Activated CD4-positive, alpha-beta T cell treated with anti-CD3 and anti-CD28 coated beads, Interleukin-2, amount 50 U/mL, for 16 hours (primary cell): ENCODE measurements around the gene PRLR.

Source experiments
- DNase-seq: peaks from one replicate; pipeline ENCODE4 v3.0.0-alpha.2; 2020

Gene PRLR

DNA sequence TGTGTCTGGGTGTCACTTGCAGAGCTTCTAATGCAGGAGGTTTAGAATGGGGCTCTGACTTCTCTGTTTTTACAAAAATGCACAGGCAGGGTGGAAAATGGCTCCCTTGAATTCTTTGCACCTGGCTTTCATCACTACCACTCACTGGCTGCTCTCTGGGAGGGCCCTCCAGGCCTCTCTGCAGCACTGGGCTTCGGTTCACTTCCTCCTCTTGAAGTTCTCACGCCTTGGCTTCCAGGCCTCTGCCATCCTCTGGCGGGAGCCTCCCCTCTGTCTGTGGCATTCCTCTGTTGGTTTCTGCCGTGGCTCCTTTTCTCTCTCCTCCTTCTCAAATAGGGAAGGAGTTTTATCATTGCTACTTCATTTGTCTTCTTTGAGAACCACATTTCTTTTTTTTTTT is 2.8 kb upstream of the PRLR start:
- DNase-seq: no peak

DNA sequence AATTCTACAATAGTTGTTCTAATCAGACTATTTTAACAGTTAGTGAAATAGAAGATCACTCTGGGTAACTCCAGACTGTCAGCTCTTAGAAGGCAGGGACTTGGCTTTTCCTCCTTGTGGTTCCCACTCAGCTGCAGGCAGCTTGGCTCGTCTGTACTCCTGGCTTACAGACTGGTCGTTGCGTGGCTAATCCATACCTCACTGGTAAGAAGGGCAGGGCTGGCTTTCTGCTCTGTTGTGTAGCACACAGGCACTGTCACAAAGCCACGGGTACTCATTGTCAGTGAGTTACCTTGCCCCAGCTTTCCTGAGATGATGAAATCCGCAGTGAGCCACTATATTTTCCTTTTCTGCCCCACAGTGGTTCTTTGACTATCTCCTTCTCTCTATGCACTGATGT is 1.8 kb upstream of the PRLR start:
- DNase-seq: no peak

DNA sequence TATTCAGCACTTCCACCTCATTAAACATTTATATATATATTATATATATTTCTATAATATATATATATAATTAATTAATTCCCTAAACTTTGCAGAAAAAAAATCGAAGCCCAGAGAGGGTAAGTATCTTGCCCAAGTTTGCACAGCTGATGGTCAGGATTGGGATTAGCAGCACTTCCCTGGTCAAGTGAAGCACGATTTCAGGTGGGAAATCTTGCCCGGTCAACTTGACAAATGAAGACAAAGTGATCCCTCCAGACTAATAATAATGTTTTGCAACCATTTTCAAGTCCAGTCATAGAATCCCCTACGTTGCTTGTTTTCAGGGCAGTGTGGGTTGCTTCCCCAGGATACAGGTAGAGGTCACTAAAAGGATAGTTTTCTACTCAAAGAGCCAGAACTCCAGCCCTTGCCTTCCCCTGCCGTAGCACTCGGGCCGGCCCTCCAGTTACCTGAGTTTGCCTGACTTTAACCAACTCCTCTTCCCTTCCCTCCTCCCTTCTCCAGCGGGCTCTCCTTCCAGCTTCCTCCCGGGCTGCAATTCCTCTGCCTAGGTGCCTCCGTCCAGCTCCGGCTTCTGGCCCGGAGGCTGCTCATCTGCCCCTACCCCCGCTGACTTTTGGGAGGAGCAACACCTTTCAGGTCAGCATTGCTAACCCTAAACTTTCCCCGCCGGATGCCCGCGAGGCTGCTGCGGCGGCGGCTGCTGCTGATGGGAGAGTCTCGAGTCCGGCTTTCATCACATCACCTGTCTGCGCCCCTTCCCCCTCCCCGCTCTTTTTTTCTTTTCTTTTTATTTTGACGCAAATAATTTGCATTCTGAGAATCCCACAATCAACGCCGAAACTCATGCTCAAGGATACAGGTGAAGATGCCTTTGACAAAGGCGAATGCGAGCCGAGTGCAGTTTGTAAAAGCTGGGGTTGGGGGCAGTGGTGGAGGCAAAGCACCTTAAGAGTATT is 930 bp downstream of the PRLR start:
- DNase-seq: no peak

DNA sequence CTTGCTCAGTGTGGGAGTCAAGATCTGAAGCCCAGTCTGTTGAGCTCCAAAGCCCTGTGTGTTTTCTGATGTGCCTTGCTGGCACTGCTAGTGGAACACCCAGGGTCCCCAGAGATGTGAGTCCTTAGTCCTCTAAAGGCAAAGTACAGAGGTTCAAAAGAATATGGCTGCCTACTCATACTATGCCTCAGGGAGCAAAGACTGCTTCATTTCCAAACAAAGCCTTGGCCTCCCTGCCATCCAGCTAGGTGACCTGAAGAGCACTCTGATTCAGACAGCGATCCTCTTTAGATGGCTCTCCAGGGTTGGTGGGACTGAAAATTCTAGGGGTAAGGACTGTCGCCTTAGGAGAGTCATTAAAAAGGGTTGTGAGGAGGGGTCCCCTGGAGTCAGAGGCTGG is 2.0 kb downstream of the PRLR start:
- no peak for DNase-seq

DNA sequence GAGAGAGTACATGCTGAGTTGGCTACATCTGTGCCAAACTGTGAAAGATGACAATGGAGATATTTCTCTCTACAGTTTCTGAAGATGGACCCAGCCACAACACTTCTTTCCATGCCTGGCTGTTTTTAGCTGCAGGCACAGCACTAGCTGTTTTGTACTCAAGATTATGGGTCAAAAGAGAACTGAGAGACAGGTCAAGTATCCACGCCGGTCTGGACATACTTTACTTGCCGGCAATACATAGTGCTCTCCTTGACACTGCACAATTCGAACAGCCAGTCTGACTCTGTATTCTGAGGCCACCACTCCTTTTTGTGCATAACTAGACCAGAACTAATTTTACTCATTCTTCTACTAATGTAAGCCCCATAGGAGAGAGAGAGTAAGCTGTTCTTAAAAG is 2.6 kb downstream of the PRLR start:
- no peak for DNase-seq

DNA sequence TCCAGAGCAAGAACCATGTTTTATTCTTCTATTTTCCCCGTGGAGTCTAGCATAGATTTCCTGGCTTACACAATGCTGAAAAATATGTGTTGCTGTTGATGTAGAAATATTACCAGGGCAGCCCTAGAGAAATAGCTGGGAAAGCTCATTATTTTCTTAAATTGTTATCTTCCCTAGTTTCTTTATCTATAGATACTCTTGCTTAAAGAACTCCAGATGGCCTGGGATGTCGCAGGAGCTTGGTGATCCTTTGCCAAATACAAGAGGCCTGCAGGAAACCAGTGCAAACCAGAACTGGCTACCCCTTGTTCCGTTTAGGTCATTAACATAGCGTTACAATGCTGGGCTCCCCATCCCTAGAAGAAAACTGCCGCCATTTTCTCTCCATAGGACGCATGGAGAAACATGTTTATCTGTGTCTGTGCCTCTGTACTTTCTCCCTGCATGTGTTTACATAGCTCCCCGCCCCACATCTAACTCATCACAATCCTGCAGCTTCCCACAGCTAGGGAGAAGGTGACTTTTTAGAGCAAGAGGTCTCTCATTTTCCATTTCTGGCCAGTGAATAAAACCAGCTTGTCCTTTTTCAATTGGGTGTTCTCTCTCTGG is 6.4 kb downstream of the PRLR start:
- no peak for DNase-seq

DNA sequence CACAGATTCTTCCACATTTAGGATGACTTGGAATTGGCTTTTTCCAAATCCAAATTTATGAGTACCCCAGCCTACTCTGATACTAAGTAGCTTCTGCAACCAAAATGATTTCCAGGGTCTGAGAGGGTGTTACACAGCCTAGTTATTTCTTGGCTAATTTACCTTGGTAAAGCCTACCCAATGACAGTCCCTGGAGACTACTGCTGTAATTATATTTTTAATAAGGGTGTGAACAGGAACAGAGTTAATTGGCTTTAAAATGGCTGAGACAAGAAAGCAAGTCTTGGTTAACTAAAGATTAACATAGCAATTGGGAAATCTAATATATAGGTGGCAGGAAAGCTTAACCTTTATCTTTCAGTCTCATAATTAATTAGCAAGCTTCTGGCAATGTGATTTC is 9.3 kb downstream of the PRLR start:
- no peak for DNase-seq

DNA sequence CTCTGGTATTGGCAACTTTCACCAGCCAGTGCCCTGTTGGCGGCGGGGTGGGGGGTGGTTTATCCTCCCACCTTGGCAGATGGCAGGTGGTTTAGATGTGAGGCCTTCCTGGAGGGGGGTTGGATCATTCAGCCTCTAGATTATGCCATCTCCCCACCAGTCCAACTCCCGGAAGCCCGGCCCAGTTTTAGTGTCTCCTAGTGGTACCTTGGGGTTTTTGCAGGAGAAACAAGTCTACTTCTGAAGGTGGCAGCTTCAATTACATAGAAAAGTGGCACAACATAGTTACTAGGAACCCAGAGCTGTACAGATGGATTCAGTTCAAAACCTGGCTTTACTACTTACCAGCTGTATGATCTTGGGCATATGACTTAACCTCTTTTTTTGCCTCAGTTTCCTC is 11.3 kb downstream of the PRLR start:
- no peak for DNase-seq

DNA sequence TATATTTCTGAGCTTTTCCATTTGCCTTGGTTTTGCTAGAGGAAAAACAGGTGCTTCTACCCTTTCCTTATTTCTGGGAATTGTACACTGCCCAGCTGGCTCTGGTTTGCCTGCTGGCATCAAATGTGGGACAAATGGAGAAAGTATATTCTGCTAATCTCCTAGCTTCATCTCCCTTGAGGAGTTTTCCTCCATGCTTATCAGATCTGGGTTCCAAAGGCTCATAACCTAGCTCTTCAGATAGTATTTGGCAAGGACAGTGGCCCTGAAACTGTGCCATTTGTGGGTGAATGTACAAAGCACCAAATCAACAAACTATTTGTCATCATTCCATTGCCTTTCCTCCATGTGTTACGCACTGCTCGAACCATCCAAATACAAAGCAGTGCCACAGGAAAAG is 16.2 kb downstream of the PRLR start:
- no peak for DNase-seq

DNA sequence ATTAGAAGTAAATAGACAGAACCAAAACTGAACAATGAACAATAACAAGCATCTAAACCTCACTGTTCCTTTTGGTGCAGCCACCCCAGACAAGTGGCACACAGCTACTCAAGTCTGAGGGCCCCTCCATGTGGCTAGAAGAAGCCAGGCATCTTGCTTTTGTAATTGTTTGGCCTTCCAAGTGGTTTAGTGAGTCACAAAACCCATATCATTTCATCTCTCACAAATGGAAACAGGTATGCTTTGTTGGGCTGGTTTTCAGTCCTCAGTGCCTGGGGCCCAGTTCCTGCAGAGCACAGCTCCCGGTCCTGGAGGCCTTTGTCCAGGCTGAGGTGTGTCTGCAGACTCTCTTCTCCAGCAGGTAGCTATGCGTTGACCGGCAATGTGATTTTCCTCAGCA is 16.7 kb downstream of the PRLR start:
- peak; percentile 5 for DNase-seq

DNA sequence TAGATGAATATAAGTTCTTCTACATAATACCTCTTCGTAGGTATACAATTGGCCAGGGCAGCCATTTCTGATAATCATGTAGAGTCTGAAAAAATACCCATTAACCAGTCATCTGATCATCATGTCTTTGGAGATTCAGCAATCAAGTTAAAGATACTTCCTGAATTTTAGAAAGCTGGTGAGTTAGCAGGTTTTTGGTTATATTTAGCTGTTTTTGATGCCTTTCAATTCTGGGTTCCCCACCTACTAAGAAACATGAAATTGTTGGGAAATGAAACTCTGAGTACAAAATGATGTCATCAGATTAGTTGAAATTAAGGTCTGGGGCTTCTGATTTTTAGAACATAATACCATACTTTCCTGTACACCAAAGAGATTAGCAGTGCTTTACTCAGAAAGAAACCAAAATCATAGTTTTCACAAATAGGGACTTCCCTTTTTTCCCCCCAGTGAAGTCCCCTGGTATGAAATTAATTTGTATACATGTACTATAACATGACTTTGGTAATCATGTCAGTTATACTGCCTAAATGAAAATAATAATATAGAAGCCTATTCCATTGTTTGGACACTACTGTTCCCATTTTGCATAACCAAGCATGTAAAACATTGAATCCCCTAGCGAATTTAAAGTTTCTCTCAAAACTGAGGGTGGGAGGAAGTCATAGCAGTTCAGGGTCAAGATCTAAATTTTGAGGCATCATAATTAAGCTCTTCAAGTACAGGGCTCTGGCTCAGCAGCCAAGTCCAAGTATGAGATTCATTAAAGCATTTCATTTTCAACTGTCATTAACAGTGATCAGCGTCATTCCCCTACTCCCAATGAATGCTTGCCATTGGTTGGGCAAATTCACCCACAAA is 17.9 kb downstream of the PRLR start:
- no peak for DNase-seq

DNA sequence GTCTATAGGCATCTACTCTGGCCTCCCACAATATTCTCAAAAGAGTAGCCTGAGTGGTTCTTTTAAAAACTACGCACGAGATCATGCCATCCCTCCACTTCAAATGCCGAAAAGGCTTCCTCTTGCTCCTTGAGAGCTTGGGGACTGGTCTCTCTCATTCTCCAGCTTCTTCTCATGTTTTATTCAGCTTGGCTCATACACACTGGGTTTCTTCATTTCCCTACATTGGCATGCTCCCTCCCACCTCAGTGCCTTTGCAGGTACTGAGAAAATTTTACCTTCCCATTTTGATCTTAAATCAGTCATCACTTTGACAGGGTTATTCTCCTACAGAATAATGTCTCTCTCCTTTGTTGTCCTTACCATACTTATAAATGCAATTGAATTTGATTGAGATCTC is 20.4 kb downstream of the PRLR start:
- no peak for DNase-seq

DNA sequence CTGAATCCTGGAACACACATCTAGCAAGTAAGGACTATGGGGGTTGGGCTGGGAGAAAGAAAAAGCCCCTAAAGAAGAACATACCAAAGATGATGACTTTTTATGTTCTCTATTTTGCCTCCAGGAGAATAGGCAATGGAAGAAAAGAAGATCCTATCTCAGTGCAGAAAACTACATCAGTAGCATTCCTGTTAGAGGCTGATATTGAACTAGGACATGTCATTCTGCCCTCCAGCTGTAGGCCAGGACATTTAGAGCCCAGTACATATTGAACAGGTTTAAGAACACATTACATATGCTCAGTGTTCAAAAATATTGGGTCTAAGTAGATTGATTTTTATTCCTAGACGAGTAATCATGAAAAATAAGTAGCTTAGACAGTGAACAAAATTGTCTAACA is 24.7 kb downstream of the PRLR start:
- DNase-seq: no peak

DNA sequence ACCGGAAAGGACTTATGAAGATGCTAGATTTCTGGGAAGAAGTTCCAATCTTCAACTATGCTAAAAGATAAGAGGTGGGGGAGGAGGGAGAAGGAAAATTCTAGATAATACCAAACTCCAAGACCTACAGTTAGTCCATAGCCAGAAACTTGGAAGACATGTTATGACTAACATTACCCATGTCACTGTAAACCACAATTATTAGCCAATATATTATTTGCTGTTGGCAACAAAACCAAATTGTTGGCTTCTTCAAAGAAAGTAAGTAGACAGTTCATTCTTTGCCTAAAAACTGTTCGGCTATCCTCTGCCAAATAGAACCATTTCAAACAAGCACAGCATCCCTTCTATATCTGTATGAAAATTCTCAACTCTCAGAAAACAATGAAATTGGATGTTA is 25.1 kb downstream of the PRLR start:
- no peak for DNase-seq

DNA sequence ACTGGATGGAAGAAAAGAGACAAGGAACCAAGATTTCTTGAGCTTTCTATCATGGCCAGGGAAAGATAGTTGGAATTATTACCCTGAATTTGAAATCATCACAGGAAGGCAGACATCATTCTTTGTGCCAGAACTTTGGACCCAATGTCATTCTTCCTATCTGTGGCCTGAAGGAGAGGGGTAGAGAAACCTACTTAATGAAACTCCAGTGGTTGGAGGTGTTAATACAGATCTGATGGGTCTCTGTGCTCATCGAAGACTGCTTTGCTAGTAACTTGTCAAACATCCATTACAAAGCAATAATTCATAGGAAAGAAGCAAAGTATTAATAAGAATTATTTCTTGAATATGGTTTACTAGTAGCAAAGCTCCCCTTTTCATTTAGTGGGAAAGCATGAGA is 26.9 kb downstream of the PRLR start:
- DNase-seq: no peak

DNA sequence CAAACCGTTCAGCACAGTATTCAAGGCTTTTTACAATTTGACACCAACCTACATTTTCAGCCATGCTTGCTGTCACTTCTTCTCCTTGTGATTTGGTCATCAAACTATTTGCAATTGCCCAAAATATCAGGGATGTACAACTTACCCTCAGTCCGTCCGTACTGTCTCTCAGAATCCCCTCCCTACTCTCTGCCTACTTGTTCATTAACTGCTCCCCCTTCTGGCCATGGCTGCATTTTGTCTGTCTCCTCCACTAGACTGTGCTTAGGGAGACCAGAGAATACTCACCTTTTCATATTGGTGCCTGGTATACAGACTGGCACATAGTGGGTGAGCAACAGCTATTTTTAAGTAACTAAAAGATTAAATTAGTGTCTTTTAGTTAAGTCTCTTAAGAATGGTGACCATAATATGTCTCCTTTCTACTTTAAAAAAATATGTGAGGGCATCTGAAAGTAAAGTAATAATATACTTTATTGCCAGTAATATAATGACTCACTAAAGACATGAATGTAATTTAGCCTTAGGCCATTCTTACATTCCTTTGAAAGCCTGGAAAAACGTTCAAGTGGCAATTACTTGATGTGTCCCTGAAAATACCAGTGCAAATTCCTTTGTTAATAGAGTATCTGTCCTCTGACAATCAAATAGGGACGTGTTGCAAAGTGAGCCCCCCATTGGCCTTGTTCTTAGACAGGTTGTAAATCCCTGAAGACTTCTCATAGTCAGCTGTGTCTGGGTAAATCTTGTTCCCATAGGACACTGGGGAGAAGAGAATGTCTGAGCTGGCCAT is 27.8 kb downstream of the PRLR start:
- peak; percentile 33 for DNase-seq

DNA sequence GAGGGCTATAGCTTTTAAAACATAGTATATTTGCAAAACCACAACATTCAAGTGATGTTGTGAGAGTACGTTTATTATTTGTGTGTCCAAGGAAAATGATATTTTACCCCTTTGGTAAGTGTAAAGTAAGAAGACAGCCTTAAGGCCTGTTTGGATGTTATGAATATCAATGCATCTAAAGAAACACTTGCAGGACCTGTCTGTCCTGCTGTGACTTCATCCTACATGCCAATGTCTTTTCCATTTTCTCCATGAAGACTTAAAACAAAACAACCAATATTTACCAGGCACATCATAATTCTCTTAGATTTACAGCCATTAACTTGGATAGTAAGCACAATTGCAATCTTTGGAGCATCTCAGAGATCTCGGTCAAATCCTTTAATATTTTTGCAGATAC is 29.0 kb downstream of the PRLR start:
- no peak for DNase-seq

DNA sequence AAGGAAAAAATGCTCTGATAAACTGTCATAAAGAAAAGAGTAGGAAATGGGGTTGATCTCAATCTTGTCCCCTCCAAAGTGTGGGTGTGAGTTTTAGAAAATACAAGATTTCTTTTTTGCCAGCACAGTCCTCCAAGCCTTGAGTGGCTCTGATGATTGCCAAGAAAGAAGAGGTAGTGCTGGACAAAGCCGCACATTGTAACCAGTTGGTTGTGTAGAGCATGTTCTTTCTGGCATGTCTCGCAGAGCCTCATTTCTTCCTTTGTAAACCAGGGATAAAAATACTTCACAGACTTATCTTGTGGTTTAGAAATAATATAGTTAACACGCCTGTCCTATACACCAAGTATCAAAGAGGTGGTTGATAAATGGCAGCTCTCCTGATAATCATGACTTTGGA is 30.4 kb downstream of the PRLR start:
- no peak for DNase-seq

DNA sequence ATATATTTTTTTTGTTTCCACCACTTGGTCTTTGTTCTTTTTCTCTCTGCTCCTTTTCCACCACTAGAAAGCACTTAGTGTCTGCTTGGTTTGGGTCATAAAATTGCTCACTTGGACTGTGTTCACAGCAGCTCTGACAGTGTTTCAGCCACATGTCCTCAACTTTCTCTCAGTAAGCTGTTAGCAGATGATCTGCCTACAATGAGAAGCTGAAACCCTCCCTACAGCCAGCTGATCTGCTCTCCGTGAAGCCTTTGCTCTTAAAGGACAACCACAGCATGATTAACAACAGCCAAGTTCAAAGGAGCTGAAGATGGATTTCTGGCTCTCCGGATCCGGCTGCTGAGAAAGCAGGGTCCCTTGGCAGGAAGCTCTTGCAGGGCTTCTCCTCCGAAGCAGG is 31.6 kb downstream of the PRLR start:
- no peak for DNase-seq

DNA sequence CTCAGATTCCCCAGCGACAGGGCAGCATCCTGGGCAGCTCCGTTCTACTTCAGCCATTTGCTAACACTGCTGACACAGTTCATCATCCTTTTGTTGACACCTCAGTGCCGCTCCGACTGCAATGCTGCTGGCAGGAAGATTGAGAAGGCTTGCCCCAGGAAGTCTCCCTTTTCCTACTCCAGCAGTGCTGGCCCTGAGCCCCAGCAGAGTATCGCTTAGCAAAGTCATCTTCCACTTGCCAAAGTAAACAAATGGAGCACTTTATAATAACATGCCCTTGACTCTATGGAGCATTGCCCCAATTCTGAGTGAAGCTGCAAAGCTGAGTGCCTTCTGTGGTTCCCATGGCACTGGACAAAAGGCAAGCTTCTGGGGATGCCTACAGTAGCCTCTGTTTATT is 32.2 kb downstream of the PRLR start:
- no peak for DNase-seq

DNA sequence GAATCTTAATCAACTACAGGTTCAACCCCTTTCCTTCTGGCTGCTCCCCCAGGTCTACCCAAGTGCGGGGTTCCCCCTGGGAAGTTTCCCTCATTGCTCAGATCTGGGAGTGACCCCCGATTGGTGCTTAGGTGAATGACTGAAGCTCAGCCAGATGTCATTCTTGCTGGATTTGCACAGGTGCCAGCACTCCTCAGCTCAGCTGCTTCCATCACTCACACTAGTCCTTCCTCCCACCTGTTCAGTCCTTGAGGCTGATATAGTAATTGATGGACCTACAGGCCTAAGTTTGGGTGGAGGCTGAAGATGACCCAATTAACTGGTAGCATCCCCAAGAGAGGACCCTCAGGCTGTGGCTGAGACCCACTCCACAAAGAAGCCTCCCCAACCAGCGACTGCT is 32.9 kb downstream of the PRLR start:
- no peak for DNase-seq

DNA sequence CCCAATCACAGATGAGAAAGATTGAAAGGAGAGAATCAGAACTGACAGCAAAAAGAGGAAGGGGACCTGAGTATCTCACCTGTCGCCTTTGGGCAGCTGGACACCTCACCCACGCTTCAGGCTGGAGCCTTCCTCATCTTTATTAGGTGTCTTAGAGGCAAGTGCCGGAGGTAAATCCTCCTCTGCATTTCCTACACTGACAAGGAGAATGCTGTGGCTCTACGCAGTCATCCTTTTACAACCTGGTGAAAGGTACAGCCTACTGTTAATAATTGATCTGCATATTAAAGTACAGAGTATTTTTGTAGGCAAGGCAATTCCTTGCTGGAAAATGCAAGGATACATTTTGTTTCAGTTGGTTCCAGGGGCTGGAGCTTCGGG is 34.8 kb downstream of the PRLR start:
- no peak for DNase-seq
